HG03457 (cell line): ENCODE measurements around the gene TSHZ2.
"Not testable (repeated sequence)": the region's sequence is repeated elsewhere in the genome, so short reads cannot be mapped to it uniquely, and the experiment has no call there.

Experiments used
- ATAC-seq: cut with Tn5 transposase; IDR thresholded peaks from one replicate; pipeline ENCODE4 v1.9.1; 2021; ENCODE audit warnings: moderate number of reproducible peaks; ENCODE audit not compliant: unreplicated experiment

Gene TSHZ2

DNA sequence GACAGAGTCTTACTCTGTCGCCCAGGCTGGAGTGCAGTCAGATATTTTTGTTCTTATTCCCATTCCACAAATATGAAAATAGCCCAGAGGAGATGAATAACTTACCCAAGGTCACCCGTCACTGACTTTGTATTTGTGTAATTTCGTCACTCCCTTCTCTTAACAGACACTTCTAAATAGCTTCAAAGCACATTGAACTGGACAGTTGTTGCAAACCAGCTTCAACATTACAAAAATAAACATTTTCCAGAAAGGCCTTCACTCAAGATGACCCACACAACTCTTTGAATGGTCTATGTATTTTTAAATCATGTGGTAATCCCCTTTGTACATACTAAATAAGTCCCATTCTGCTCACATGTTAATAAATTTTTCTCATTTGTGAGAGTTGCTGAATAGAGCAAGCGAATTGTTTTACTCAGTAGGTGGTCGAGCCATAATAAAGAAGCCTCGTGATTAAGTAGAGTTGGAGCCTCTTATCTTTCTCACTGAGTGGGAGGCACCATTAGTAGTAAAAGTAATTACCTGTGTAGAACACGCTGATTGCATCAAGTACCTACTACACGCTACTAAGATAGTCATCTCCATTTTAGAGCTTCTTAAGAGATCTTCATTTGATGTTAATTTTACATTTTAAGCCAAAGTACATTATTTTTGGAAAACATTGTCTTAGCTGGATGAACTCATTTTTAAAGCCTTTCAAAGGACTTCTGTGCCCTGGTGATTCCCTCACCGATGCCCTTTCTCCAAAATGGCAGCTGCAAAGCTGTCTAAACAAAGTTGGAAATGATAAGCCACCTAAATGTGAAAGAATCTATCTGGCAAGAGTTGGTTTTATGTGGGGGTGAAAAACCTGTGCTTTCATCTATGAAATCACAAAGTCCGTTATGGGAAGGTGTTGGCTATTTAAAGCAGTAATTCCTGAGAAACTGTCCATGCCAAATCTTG is 110.0 kb downstream of the TSHZ2 start:
- ATAC-seq: no peak

DNA sequence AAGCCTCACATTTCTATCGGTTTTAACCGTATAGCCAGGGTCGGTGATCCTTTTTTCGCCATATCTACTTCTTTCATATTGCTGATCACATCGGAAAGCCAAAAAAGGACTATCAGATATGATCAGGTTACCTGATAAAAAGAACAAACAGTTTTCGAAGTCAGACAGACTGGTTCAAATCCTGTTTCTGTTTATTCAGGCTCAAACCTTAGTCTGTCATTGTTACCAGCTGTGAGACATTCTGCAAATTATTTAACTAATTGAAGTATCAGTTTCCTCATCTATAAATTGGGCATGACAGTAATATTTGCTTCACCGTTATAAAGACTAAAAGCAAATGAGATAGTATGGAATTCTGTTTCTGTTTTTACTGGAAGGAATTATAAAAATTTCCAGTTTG is 111.3 kb downstream of the TSHZ2 start:
- no peak for ATAC-seq

DNA sequence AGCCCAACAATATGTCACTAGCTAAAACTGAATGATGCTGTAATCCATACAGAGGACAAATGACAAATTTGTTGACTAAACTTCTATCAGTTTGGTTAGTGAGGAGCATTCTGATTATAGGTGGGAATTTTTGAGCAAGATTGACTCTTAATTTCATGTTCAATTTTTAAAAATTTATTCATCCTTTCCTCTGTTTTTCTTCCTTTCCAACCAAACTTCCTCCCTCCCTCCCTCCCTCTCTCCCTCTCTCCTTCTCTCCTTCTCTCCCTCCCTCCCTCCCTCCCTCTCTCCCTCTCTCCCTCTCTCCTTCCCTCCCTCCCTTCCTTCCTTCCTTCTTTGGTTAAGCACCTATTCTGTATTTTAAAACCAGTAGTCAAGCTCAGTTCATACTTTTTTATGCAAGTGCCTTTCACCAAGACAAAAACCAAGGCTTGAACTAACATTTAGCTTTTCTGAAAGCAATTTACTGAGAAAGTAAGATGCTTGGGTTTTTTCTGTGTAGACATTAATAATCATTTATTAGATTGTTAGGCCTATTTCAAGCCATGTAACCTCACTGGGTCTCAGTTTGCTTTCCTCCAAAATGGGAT is 112.3 kb downstream of the TSHZ2 start:
- no peak for ATAC-seq

DNA sequence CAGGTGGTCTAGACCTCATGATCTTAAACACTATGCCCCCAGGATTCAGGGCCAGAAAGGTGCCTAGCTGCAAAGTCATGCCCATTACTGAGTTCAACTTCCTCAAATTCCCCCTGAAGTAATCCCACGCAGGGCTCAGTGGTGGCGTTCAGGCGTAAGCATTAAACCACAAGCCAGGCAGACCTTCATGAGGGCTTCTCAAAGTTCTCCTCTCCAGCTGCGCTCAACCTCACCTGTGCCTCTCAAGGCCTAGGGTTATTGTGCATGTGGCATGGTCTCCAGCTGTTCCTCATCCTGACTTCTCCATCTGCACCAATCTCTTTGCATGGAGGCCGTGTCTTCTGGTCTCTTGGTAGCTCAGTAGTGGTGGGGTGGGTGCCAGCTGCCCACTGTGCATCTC is 113.6 kb downstream of the TSHZ2 start:
- no peak for ATAC-seq

DNA sequence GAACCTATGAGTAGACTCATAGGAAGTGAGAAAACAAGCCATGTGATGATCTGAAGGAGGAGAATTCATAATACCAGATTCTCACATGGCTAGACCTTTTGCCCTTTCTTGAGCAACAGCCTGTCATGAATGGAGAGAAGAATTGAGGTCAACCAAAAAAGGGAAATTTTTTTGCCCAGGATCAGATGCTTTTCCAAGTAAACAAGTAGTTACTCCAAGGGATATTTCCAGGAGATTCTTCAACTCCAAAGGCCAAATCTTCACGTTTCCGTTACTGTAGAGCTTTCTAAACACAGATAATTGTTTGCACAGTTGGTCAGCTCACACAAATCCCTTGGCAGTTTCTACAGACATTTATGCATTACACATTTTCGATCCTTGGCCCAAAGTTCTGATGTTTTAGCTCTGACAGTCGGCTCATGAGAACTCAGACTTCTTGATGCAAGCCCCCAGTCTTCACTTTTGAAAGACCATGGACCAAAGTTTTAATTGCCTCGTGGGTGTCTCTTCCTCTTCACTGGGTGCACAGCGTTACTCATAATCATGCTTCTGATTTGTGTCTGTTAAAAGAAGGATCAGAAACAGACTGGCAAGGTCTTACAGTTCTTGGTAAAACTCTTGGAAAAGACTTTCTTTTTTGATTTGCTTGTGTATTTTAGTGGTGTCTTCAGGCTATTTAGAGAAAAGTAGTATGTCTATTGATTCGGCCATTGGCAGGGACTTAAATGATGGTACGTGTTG is 115.0 kb downstream of the TSHZ2 start:
- ATAC-seq: no peak

DNA sequence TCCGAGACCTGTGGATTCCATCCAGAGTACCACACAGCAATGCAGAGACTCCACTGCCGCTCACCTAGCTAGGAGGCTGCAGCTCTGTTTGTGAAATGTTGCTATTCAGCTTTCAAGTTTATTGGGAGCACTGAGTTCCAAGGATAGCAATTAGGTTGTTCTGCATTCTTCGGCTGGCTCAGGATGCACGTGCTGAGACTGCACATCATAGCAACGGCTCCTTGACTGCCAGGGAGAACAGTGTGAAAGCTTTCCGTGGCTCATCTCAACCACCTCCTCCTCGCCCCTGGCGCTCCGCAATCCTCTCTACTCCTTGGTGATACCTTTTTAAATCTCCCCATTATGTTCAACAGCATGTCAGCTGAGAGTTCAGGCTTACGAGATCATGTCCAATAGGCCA is 116.6 kb downstream of the TSHZ2 start:
- no peak for ATAC-seq

DNA sequence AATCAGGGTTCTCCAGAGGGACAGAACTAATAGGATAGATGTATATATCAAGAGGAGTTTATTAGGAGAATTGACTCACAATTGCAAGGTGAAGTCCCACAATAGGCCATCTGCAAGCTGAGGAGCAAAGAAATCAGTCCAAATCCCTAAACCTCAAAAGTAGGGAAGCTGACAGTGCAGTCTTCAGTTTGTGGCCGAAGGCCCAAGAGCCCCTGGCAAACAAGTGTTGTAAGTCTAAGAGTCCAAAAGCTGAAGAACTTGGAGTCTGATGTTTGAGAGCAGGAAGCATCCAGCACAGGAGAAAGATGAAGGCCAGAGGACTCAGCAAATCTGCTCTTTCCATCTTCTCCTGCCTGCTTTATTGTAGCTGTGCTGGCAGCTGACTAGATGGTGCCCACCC is 117.7 kb downstream of the TSHZ2 start:
- not testable (repeated sequence) for ATAC-seq

DNA sequence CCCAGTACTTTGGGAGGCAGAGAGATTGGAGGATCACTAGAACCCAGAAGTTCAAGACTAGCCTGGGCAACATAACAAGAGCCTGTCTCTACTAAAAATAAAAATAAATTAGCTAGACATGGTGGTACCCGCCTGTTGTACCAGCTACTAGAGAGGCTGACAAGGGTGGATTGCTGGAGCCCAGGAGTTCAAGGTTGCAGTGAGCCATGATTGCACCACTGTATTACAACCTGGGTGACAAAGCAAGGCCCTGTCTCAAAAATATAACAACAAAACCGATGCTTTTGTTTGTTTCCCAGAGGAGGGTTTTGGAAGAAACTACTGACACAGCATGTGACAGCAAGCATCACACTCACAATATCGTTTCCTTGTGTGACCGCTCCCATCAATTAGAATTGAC is 119.6 kb downstream of the TSHZ2 start:
- ATAC-seq: no peak

DNA sequence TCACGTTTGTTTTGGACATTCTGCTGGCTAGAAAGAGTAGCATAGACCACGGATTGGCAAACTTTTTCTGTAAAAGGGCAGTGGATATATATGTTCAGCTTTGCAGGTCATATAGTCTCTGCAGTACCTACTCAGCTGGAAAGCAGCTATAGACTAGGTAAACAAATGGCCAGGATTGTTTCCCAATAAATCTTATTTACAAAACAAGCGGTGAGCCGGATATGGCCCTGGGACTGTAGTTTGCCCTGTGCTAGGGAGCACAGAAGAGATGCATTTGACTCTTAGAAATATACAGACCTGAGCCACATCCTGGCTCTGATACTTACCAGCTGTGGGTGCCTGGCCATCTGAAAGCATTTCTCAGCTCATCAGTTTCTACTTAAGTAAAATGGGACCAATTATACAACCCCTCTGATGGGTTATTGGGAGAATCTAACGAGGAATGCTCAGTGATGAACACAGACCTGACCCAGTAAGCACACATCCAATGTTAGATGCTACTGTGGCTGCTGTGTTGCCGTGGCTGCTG is 120.7 kb downstream of the TSHZ2 start:
- no peak for ATAC-seq

DNA sequence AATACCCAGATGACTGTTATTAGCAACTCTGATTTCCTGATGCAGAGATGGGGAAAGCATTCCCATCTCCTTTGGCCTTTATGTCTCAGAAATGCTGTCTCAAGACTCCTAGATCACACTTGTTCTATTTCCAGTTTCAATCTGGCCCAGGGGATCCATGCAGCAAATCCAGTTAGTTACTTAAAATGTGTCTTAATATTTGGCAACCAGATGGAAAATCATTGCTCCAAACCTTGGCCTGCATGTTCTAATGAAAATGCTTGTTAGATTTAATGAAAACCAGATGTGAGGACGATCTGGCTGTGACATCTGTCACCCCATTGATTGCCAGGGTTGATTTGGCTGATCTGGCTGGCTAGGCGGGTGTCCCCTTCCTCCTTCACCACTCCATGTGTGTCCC is 125.2 kb downstream of the TSHZ2 start:
- no peak for ATAC-seq

DNA sequence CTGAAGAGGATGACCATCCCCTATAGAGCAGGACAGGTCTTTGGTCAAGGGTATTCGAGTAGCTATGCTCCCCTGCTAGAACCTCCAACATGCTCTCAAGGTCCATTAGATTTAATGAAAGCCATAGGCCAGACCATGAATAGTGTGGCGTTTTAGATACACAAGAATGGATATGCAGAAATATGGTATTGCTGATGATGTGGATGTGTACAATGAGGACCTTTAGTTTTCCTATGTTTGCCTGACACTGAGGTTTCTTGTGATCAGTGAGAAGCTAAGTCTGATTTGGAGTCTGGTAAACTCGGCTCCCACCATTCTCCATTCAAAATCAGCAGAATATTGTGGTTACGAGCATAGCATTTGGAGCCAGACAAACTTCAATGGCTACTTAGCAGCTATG is 125.6 kb downstream of the TSHZ2 start:
- no peak for ATAC-seq

DNA sequence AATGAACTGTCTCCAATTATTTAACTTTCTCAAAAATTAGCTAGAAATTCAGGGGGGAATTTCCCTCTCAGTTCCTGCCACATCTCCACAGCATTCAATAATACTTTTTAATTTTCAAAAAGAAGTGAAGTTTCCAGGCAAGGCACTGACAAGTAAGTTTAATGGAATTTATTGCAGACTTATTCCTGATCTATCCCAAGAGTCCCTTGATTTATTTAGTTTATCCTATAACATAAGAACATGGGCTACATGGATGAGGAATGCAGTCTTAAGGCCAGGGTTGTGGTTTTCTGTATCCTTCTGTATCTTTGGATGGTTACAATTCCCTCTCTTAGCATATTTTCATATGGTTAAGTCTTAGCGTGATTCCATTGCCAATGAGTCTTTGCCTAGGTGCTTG is 126.5 kb downstream of the TSHZ2 start:
- no peak for ATAC-seq

DNA sequence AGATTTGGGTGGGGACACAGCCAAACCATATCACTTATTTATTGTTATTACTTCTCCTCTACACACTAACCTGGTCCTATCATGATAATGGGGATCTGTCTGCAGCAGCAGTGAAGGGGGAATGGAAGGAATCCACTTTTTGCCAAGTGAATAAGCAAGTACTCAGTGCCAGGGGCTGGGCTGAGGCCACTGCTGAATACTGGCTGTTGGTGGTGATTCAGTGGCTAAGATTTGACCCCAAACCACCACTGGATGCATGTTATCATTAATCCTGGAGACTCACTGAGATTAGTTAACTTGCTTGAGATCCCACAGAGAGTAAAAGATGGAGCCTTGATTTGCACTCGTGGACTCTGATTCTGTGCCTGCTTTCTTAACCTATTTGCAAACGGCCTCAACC is 127.7 kb downstream of the TSHZ2 start:
- no peak for ATAC-seq

DNA sequence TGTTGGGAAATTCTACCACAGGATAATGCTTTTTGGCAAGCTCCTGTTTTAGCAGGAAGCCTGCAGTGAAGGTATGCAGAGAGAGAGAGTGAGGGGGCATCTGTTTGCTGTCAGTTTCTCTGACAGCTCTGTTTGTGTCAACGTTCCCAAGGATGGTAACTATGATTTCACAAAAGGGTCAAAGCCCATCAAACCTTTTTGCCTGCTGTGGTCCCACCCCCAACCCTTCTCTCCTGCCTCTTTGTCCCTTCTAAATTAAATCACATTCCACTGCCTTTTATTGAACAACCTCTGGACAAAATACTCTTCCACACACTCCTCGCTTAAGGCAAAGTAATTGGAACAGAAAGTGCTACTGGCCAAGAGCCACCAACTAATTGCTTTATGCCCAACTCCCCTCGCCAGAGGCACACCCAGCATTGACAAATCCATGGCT is 128.3 kb downstream of the TSHZ2 start:
- no peak for ATAC-seq

DNA sequence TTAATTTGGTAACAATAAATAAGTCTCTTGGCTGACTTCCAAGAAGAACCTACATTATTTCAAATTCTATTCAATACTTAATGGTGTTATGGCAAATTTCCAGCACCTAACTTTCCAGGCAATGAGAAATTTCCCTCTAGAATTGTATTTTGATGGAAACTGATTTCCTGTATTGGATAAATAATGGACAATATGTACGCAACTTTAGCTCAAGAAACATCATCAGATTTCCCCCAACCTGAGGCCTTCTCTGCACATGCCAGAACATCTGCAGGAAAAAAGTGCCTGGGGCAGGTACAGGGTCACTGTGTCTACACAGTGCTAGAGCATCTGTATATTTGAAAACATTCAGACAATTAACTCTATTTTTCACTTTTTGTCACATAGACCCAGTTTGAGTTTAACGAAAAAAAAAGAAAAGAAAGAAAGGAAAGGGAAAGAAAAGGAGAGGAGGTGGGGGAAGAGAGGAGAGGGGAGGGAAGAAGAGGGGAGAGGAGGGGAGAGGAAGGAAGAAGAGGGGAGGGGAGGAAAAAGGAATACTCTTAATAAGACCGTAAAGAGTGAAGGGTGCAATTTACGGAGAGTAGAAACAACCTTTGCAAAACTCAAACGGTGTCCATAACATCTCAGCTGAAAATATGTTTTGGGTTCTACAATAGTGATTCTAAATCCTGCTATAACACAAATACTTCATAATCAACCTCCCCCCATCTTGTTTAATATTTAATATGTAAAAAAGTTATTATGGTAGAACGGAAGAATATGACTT is 130.0 kb downstream of the TSHZ2 start:
- no peak for ATAC-seq

DNA sequence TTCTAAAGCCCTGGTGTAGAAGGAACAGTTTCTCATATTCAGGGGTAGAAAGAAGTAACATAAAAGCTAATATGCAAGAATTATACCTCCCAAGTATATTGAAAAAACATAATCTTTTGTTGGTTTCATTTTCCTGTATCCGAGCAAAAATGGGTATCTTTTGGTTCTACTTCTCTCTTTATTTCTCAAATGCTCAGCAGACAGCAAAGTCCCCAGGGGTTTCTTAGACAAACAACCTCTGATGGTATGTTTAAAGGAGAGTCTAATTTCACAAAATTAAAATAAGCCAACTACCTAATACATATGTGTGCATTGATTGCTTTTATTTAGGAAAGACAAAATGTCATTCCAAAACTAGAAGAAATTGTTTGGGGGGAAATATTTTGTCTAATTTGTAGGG is 131.0 kb downstream of the TSHZ2 start:
- ATAC-seq: no peak

DNA sequence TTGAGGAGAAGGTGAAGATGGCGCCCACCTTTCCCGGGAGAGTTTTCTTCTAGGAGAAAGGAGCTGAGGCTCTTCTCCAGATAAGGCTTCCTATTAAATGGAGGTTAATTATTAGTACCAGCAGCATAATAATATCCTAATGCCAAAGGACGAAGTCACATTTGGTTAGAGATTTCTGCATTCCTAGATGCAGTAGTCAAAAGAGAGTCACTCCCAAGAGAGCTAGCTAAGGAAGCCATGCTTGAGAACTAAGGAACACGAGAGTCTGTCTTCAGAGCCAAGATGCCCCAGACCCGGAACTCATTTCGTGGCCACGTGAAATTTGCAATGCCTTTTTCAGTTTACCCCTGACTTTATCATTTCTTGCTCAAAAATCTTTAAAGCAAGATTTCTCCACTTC is 132.7 kb downstream of the TSHZ2 start:
- ATAC-seq: no peak

DNA sequence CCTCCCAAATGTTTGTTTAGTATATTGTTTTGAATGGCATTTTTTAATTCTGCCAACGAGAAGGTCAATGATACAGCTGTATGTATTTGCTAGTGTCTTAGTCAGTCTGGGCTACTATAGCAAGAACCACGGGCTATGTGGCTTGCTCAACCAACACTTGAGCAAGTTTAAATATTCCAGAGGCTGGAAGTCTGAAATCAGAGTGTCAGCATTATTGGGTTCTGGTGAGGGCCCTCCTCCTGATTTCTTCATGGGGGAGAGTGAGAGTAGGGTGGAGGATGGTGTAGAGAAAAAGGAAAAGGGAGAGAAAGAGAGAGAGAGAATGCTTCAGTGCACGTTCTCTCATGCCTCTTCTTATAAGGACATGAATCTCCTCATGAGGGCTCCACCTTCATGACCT is 144.6 kb downstream of the TSHZ2 start:
- no peak for ATAC-seq

DNA sequence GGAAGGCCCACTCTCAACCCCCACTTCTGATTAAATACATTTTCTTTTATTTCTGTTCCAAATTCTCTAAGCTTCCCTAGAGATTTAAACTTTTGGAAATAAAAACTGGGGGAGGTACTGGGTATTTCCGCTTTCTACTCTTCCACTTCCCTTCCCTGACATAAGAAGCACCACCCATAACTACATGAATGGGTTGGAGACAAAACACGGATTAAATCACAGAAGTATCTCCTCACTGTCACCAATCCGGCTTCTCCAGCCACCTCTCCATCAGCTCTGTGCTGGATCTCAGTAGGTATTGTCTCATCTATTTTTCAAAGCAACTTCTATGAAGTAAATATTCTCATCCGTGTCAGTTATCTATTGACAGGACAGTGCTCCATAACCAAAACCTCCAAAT is 150.7 kb downstream of the TSHZ2 start:
- no peak for ATAC-seq

DNA sequence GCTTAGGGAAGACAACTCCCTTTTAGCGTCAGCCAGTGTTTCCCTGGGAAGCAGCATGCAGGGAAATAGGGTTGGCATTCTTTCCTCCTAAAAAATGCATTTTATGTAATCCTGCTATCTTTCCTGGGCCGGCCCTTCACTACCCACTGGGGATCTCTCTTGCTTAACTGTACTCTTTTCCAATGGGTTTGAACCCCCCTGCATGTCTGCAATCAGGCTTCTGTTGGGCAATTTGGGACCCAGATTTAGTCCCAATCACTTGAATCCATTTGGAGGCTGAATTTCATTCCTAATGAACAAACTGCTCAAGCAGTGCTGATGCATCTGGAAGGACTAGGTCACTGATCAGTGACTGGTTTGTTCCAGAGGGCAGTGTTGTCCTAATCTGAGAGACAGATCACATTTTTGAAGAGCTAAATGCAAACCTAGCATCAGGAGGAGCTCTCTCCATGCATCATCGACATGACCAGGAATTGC is 152.0 kb downstream of the TSHZ2 start:
- ATAC-seq: no peak

DNA sequence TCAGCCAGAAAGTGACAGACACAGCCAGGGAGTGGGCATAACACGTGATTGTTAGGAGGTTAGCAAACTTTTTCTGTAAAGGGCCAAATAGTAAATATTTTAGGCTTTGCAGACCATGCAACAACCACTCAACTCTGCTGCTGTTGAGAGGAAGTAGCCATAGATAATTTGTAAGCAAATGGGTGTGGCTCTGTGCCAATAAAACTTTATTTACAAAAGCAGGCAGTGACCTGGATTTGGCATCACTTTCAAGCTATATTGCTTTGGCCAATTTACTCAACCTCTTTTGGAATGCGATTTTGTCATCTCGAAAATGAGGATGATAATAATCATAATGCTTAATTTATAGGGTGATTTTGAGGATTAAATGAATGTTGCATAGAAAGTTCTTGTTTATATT is 152.6 kb downstream of the TSHZ2 start:
- no peak for ATAC-seq
